ENCODE data around the gene C2orf72.

Gene C2orf72

GRCh38 chr2:230996661-230997060 lies 40.7 kb upstream of the C2orf72 start:
- DNase-seq (ENCODE audit: low spot score), result no peak
- in situ Hi-C loops (cut with MboI; ENCODE audit: low sequenced_read_pairs, unreplicated experiment), result loop anchor here (10.0 kb wide), 1 partner anchor 152 kb away; no protein-coding TSS in a partner anchor
- no peak for TF ChIP-seq CTCF (IDR thresholded peaks at IDR 0.05; ENCODE audit: borderline replicate concordance, control extremely low read depth, extremely low read depth, insufficient read depth, missing control alignments)

DNA sequence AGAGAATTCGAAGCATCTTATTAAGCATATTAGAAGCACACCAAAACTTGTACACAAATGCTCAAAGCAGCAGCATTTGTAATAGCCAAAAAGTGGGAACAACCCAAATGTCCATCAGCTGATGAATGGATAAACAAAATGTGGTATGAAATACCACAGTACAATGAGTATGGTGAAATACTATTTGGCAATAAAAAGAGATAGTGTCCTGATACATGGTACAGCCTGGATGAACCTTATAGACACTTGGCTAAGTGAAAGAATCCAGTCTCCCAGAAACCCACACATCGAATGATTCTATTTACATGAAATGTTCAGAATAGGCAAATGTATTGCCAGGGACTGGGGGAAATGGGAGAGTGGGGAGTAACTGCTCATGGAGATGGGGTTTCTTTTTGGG lies 38.4 kb upstream of the C2orf72 start:
- no peak for DNase-seq (ENCODE audit: low spot score)
- no peak for TF ChIP-seq CTCF (IDR thresholded peaks at IDR 0.05; ENCODE audit: borderline replicate concordance, control extremely low read depth, extremely low read depth, insufficient read depth, missing control alignments)
- in situ Hi-C loops (cut with MboI; ENCODE audit: low sequenced_read_pairs, unreplicated experiment), result loop anchor here (10.0 kb wide), 1 partner anchor 154 kb away; no protein-coding TSS in a partner anchor

GRCh38 chr2:230999477-230999876 lies 37.8 kb upstream of the C2orf72 start:
- no peak for DNase-seq (ENCODE audit: low spot score)
- in situ Hi-C loops (cut with MboI; ENCODE audit: low sequenced_read_pairs, unreplicated experiment), result loop anchor here (10.0 kb wide), 1 partner anchor 155 kb away; no protein-coding TSS in a partner anchor
- TF ChIP-seq CTCF (IDR thresholded peaks at IDR 0.05; ENCODE audit: borderline replicate concordance, control extremely low read depth, extremely low read depth, insufficient read depth, missing control alignments), result no peak

DNA sequence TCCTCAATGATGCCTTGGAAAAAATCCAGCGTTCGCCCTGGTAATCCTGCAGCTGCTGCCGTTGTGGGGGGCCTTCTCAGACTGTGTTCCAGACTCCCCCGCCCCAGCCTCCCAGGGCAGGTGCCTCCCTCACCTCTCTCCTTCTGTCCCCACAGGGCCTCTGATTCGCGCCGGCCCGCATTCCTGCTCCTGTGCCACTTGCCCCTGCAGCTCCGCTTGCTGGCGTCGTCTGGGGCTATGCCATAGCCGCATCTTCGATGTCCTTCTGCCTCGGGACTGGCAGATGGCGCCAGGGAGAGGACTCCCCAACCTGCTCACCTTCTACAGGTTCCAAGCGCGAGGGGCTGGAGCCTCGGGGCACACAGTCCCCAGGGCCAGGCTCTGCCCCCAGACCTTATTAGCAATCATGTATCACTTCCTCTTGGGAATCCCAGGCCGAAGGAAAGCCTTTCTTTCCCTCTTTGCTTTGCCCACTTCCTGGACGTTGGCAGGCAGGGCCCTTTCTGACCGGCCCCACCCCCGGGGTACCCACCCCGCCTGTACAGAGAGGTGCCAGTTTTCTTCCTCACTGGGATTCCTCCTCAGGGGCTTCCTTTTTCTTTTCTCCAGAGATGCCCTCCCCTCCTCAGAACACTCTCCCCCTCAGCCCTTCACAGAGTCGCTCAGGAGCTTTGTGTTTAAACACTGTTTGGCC lies 37.0 kb upstream of the C2orf72 start:
- TF ChIP-seq CTCF (IDR thresholded peaks at IDR 0.05; ENCODE audit: borderline replicate concordance, control extremely low read depth, extremely low read depth, insufficient read depth, missing control alignments), result no peak
- in situ Hi-C loops (cut with MboI; ENCODE audit: low sequenced_read_pairs, unreplicated experiment), result no loop called here

GRCh38 chr2:231001036-231001435 lies 36.3 kb upstream of the C2orf72 start:
- DNase-seq (ENCODE audit: low spot score), result no peak
- in situ Hi-C loops (cut with MboI; ENCODE audit: low sequenced_read_pairs, unreplicated experiment), result no loop called here
- TF ChIP-seq CTCF (IDR thresholded peaks at IDR 0.05; ENCODE audit: borderline replicate concordance, control extremely low read depth, extremely low read depth, insufficient read depth, missing control alignments), result no peak

More for the DNA sequence above, 37.0 kb upstream of the C2orf72 start:
- DNase-seq (ENCODE audit: low spot score), result no peak

DNA sequence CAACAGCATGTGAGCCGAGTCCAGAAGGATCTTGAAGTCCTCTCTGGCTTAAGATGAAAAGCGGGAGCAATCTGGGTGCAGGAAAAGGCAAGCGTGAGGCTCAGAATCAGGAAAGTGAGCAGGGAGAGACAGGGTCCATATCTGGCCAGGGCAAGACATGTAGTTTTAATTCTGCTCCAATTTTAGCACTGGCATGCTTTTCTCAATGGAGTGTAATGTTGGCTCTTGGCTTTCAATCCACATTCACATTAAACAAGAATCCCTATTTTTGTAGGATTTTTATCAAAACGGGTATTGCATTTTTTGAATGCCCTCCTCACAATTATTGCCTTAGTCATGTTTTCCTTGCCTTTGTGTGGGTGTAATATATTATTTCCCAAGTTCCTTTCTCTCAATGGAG lies 35.4 kb upstream of the C2orf72 start:
- DNase-seq (ENCODE audit: low spot score), result no peak
- in situ Hi-C loops (cut with MboI; ENCODE audit: low sequenced_read_pairs, unreplicated experiment), result no loop called here
- TF ChIP-seq CTCF (IDR thresholded peaks at IDR 0.05; ENCODE audit: borderline replicate concordance, control extremely low read depth, extremely low read depth, insufficient read depth, missing control alignments), result no peak
